Measurements from ENCODE around the gene SPINT2. TPM values are rescaled to one million over a fixed set of nuclear protein-coding genes. Genes with fewer than 3 reads are reported as not detected.
A peak's percentile ranks its signal among the peaks of the same experiment; 100 is the strongest.

SPINT2 gene
- total and polyA plus RNA-seq, 2 of the 13 experiments (the other 11 are each of a cell fraction or from before 2014, with no cell fraction given) = 0.31 to 0.77 TPM

DNA sequence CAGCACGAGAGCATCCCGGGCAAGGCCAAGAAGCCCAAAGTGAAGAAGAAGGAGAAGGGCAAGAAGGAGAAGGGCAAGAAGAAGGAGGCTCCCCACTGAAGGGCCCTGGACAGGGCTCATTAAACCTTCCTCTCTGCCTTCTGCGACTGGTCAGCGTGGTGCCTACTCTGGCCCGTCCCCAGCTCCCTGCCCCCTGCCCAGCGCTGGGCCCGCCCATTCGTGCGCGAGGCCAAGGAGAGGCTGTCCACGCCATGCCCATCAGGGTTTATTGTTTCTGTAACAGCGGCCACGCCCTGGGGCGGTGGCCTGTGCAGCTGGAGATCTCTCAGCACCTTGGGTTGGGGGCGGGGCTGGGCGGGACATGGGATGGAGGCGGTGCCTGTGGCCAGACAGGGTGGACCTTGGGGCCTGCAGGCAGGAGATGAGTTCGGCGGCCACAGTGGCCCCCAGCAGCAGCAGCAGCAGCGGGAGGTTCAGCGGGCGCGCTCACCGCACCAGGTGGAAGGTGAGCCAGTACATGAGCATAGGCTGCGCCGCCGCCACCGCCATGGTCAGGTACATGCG, 40.6 kb downstream of the SPINT2 start (continued):
- TF ChIP-seq MXI1 (IDR thresholded peaks at IDR 0.05; ENCODE audit: borderline replicate concordance, low read depth, low read length) (peak; percentile 32; the same call in 1 of the 3 replicates), TFAP4 (IDR thresholded peaks at IDR 0.05; ENCODE audit: borderline replicate concordance, low read depth) (peak; percentile 64; the same call in 1 of the 2 replicates), ZNF563 (CRISPR knock-in tag; IDR thresholded peaks at IDR 0.05) (0 out of 2 replicates have a peak, but pooled peaks have one; percentile 1), POLR2A (IDR thresholded peaks at IDR 0.05; ENCODE audit: insufficient read depth in 1 of 2, low read depth in 2 of 2, low read length in 2 of 2) (peak in 1 of 2 experiments; percentile 27; a peak in 1 of 4 replicates), MTA3 (CRISPR knock-in tag; IDR thresholded peaks at IDR 0.05) (no peak), KAT7 (CRISPR knock-in tag; IDR thresholded peaks at IDR 0.05; ENCODE audit: borderline replicate concordance) (no peak), PAX8 (CRISPR knock-in tag; IDR thresholded peaks at IDR 0.05; ENCODE audit: borderline replicate concordance) (0 out of 2 replicates have a peak, but pooled peaks have one; percentile 51), CHCHD3 (CRISPR knock-in tag; IDR thresholded peaks at IDR 0.05) (0 out of 2 replicates have a peak, but pooled peaks have one; percentile 42), ZZZ3 (CRISPR knock-in tag; IDR thresholded peaks at IDR 0.05; ENCODE audit: borderline replicate concordance) (0 out of 2 replicates have a peak, but pooled peaks have one; percentile 33), ATF7-NPFF (CRISPR knock-in tag; IDR thresholded peaks at IDR 0.05; ENCODE audit: low read depth) (peak; percentile 44; the same call in 1 of the 2 replicates), HNRNPLL (IDR thresholded peaks at IDR 0.05; ENCODE audit: low read depth, low read length, poor library complexity, severe bottlenecking) (peak; percentile 73)
- TF ChIP-seq, protein P1, sequence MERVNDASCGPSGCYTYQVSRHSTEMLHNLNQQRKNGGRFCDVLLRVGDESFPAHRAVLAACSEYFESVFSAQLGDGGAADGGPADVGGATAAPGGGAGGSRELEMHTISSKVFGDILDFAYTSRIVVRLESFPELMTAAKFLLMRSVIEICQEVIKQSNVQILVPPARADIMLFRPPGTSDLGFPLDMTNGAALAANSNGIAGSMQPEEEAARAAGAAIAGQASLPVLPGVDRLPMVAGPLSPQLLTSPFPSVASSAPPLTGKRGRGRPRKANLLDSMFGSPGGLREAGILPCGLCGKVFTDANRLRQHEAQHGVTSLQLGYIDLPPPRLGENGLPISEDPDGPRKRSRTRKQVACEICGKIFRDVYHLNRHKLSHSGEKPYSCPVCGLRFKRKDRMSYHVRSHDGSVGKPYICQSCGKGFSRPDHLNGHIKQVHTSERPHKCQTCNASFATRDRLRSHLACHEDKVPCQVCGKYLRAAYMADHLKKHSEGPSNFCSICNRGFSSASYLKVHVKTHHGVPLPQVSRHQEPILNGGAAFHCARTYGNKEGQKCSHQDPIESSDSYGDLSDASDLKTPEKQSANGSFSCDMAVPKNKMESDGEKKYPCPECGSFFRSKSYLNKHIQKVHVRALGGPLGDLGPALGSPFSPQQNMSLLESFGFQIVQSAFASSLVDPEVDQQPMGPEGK (CRISPR knock-in tag; IDR thresholded peaks at IDR 0.05) = peak; percentile 33; the same call in 1 of the 2 replicates
